H1 (cell line): Measurements from ENCODE around the gene PLA1A. TPM values are rescaled to one million over a fixed set of nuclear protein-coding genes. Genes with fewer than 3 reads are reported as not detected.

Experiments
- CTCF ChIA-PET: fragments of 300-600 bp; sonication (Branson Sonifier 250); formaldehyde crosslinking; loops from one replicate; lab custom pipeline; 2021; ENCODE audit not compliant: partially characterized antibody; lab: Charles Lee
- POLR2A ChIA-PET: fragments of 300-600 bp; sonication (Branson Sonifier 250); formaldehyde crosslinking; loops from one replicate; lab custom pipeline; 2021; ENCODE audit warnings: inconsistent platforms; ENCODE audit not compliant: partially characterized antibody; lab: Charles Lee
- DNase-seq, 2 experiments: peaks; one replicate each; pipeline versions ENCODE4 v3.0.0 to v3.0.0-alpha.2; 2010 to 2022; ENCODE audit warnings: low spot score in 2 of 2, low read depth in 1 of 2, mixed read lengths in 1 of 2
- FAIRE-seq: peaks from 2 replicates; lab custom pipeline; 2011; peaks lifted over from hg19 to GRCh38; lab: Jason Lieb, UNC
- H2AFZ ChIP-seq: 2 replicates; pipeline ENCODE4 v1.8.1; 2012; ENCODE audit warnings: low read length, inconsistent platforms
- H2AK5ac ChIP-seq: 2 replicates; pipeline ENCODE4 v1.6.1; 2013; ENCODE audit warnings: low read depth, low read length
- H2BK120ac ChIP-seq: replicated peaks from 2 replicates; pipeline ENCODE3; 2013; ENCODE audit warnings: low read depth, low read length, inconsistent platforms
- H2BK12ac ChIP-seq: 2 replicates; pipeline ENCODE4 v1.6.1; 2013; ENCODE audit warnings: low read depth, low read length
- H2BK15ac ChIP-seq: 2 replicates; pipeline ENCODE4 v1.6.1; 2013; ENCODE audit warnings: low read length
- H2BK20ac ChIP-seq: 2 replicates; pipeline ENCODE4 v1.6.1; 2013; ENCODE audit warnings: low read length
- H2BK5ac ChIP-seq: 2 replicates; pipeline ENCODE4 v1.6.1; 2013; ENCODE audit warnings: low read depth, low read length
- H3K14ac ChIP-seq: 2 replicates; pipeline ENCODE4 v1.6.1; 2013; ENCODE audit warnings: inconsistent platforms; ENCODE audit not compliant: insufficient read length
- H3K18ac ChIP-seq: 2 replicates; pipeline ENCODE4 v1.6.1; 2013; ENCODE audit warnings: low read length; ENCODE audit errors: extremely low read depth
- H3K23ac ChIP-seq: 2 replicates; pipeline ENCODE4 v1.6.1; 2013; ENCODE audit warnings: inconsistent platforms; ENCODE audit not compliant: insufficient read length
- H3K23me2 ChIP-seq: 2 replicates; pipeline ENCODE4 v1.6.1; 2013; ENCODE audit warnings: low read depth, low read length
- H3K27ac ChIP-seq: 2 replicates; pipeline ENCODE4 v1.6.1; 2011; ENCODE audit warnings: low read depth, low read length, inconsistent platforms
- H3K27me3 ChIP-seq, 4 experiments: replicated peaks in 1 of 4; 1 replicate in 1 of 4; 2 replicates in 3 of 4; pipeline versions ENCODE4 v1.6.1 to v1.8.1; 2011 to 2013; ENCODE audit warnings: low read length in 3 of 4, mild to moderate bottlenecking in 3 of 4, inconsistent platforms in 2 of 4, mixed read lengths in 2 of 4, moderate library complexity in 1 of 4; ENCODE audit not compliant: control insufficient read depth in 3 of 4, insufficient read depth in 3 of 4; ENCODE audit errors: extremely low read depth in 1 of 4
- H3K36me3 ChIP-seq, 4 experiments: 2 replicates each; pipeline versions ENCODE4 v1.6.1 to v1.8.1; 2011 to 2013; ENCODE audit warnings: mild to moderate bottlenecking in 4 of 4, low read length in 3 of 4, moderate library complexity in 2 of 4, control low read depth in 1 of 4, inconsistent platforms in 1 of 4; ENCODE audit not compliant: insufficient read depth in 4 of 4, control insufficient read depth in 2 of 4
- H3K4ac ChIP-seq: replicated peaks from 2 replicates; pipeline ENCODE3; 2013; ENCODE audit warnings: low read length, low read depth, mixed read lengths, inconsistent platforms; ENCODE audit not compliant: insufficient read length
- H3K4me1 ChIP-seq, 4 experiments: replicated peaks in 1 of 4; 1 replicate in 1 of 4; 2 replicates in 3 of 4; pipeline versions ENCODE4 v1.6.1 to v1.8.1; 2011 to 2013; ENCODE audit warnings: low read length in 3 of 4, inconsistent platforms in 2 of 4, mixed read lengths in 1 of 4; ENCODE audit not compliant: insufficient read depth in 4 of 4, control insufficient read depth in 3 of 4
- H3K4me2 ChIP-seq, 2 experiments: 2 replicates each; pipeline versions ENCODE4 v1.6.1 to v1.8.1; 2011 to 2013; ENCODE audit warnings: low read depth in 2 of 2, low read length in 2 of 2, control low read depth in 1 of 2, inconsistent platforms in 1 of 2, mild to moderate bottlenecking in 1 of 2; ENCODE audit not compliant: insufficient read depth in 1 of 2
- H3K4me3 ChIP-seq, 4 experiments: fragments of 200-600, 300-600 bp in 1 of 4; sonication (generic), shearing (Covaris generic), sonication (Bioruptor Twin) in 1 of 4; 2 replicates each; pipeline versions ENCODE4 v1.5.1 to v1.8.1; 2011 to 2016; ENCODE audit warnings: low read length in 4 of 4, low read depth in 3 of 4, control low read depth in 2 of 4, inconsistent platforms in 2 of 4, mild to moderate bottlenecking in 2 of 4, mixed read lengths in 1 of 4, moderate library complexity in 1 of 4; ENCODE audit not compliant: insufficient read depth in 2 of 4; ENCODE audit errors: extremely low read depth in 1 of 4
- H3K56ac ChIP-seq: replicated peaks from 2 replicates; pipeline ENCODE3; 2013; ENCODE audit warnings: low read depth, mild to moderate bottlenecking, mixed read lengths, low read length, inconsistent platforms; ENCODE audit not compliant: insufficient read length
- H3K79me1 ChIP-seq: 2 replicates; pipeline ENCODE4 v1.6.1; 2013; ENCODE audit warnings: low read depth, low read length, control low read depth
- H3K79me2 ChIP-seq, 2 experiments: 2 replicates each; pipeline versions ENCODE4 v1.6.1 to v1.8.1; 2012 to 2013; ENCODE audit warnings: low read length in 2 of 2, mild to moderate bottlenecking in 2 of 2, inconsistent platforms in 1 of 2; ENCODE audit not compliant: insufficient read depth in 2 of 2, control insufficient read depth in 1 of 2
- H3K9ac ChIP-seq, 4 experiments: replicated peaks in 1 of 4; 1 replicate in 1 of 4; 2 replicates in 3 of 4; pipeline versions ENCODE4 v1.6.1 to v1.8.1; 2011 to 2013; ENCODE audit warnings: low read depth in 3 of 4, low read length in 3 of 4, control low read depth in 2 of 4, mild to moderate bottlenecking in 2 of 4, moderate library complexity in 2 of 4, inconsistent platforms in 1 of 4; ENCODE audit errors: extremely low read depth in 1 of 4
- H3K9me3 ChIP-seq, 2 experiments: 2 replicates each; pipeline versions ENCODE4 v1.6.1 to v1.8.1; 2012 to 2013; ENCODE audit warnings: mild to moderate bottlenecking in 2 of 2, moderate library complexity in 2 of 2, control low read depth in 1 of 2, inconsistent platforms in 1 of 2, low read depth in 1 of 2, low read length in 1 of 2, mixed read lengths in 1 of 2; ENCODE audit not compliant: insufficient read depth in 2 of 2
- H4K20me1 ChIP-seq, 2 experiments: replicated peaks in 1 of 2; 2 replicates each; pipeline versions ENCODE3 to v1.8.1; 2011 to 2013; ENCODE audit warnings: inconsistent platforms in 2 of 2, low read length in 2 of 2, mild to moderate bottlenecking in 1 of 2; ENCODE audit not compliant: insufficient read depth in 2 of 2, control insufficient read depth in 1 of 2
- H4K5ac ChIP-seq: 2 replicates; pipeline ENCODE4 v1.6.1; 2013; ENCODE audit warnings: low read length, low read depth, mixed read lengths, inconsistent platforms; ENCODE audit not compliant: insufficient read length
- H4K8ac ChIP-seq: 2 replicates; pipeline ENCODE4 v1.8.0; 2013; ENCODE audit warnings: mild to moderate bottlenecking, moderate library complexity, low read length, inconsistent platforms; ENCODE audit not compliant: insufficient read depth; ENCODE audit errors: extremely low read depth
- H4K91ac ChIP-seq: replicated peaks from 2 replicates; pipeline ENCODE3; 2013; ENCODE audit warnings: low read length, mixed read lengths, inconsistent platforms; ENCODE audit not compliant: insufficient read length
- ASH2L ChIP-seq: fragments of 200-600, 300-600 bp; sonication (generic); IDR thresholded peaks from one replicate; pipeline ENCODE4 v1.7.1; 2017; ENCODE audit warnings: low read length
- CBX5 ChIP-seq: fragments of 300-800, 300-1000 bp; sonication (generic); IDR thresholded peaks from 2 replicates; pipeline ENCODE4 v1.7.1; 2016; ENCODE audit warnings: antibody characterized with exemption, low read length, low read depth
- NANOG ChIP-seq: IDR thresholded peaks from 2 replicates; pipeline ENCODE4 v1.6.1; 2011; ENCODE audit warnings: low read length, low read depth, mild to moderate bottlenecking, inconsistent platforms; ENCODE audit not compliant: insufficient read depth, poor library complexity, severe bottlenecking
- POLR2A ChIP-seq, 2 experiments: IDR thresholded peaks; 1 replicate in 1 of 2; 2 replicates in 1 of 2; pipeline ENCODE4 v1.6.1; 2011; ENCODE audit warnings: low read depth in 2 of 2, low read length in 2 of 2, mild to moderate bottlenecking in 2 of 2; ENCODE audit errors: control extremely low read depth in 1 of 2
- TBP ChIP-seq: IDR thresholded peaks from 2 replicates; pipeline ENCODE4 v1.6.1; 2011; ENCODE audit warnings: low read depth, low read length, improper control_type of control experiment
- TEAD4 ChIP-seq: IDR thresholded peaks from 2 replicates; pipeline ENCODE4 v1.6.1; 2012; ENCODE audit warnings: low read depth, low read length, inconsistent platforms, mixed read lengths
- USF2 ChIP-seq: IDR thresholded peaks from 2 replicates; pipeline ENCODE4 v1.6.1; 2011; ENCODE audit warnings: low read length, improper control_type of control experiment
- WGBS, 2 experiments: shearing (Covaris generic) in 1 of 2; methylation state at CpG; one replicate each; pipeline versions ENCODE4 v1.1.6 to v1.1.7; 2013 to 2015; ENCODE audit warnings: low lambda C conversion rate in 2 of 2, mixed read lengths in 2 of 2, inconsistent platforms in 1 of 2, low coverage in 1 of 2, missing lambda C conversion rate in 1 of 2; ENCODE audit not compliant: insufficient replicate concordance in 2 of 2, insufficient coverage in 1 of 2, insufficient read length in 1 of 2; ENCODE audit errors: extremely low coverage in 1 of 2, missing lambda C conversion rate in 1 of 2; 5-methylcytosine and 5-hydroxymethylcytosine counted together
- polyA plus RNA-seq, 7 experiments: library from polyadenylated mRNA; depleted of rRNA in 3 of 7; stranded (reverse) in 5 of 7; unstranded in 2 of 7; fragments of >200 nt in 5 of 7; fragments of 200-250 nt in 2 of 7; gene quantifications; 1 replicate in 5 of 7; 2 replicates in 1 of 7; 4 replicates in 1 of 7; pipeline versions ENCODE4 v1.2.1 to v1.2.3, GENCODE V29; 2011 to 2013; ENCODE audit warnings: missing spikeins in 2 of 7, mixed read lengths in 2 of 7
- total RNA-seq: library from RNA; stranded (reverse); fragmentation: NEBNext Ultra II Directional; extraction: Animal tissue kit (Norgen Biotek cat#: 25700); gene quantifications from 2 replicates; pipeline ENCODE4 v1.2.1, GENCODE V29; 2021

PLA1A gene
- total and polyA plus RNA-seq, 2 of the 8 experiments (the other 6 are each of a cell fraction or from before 2014, with no cell fraction given) = not detected

GRCh38 chr3:119580067-119580760 is 17.5 kb upstream of the PLA1A start:
- Histone ChIP-seq H2BK20ac (peak overlapping the region; percentile 86; the same call in 1 of the 2 replicates), H3K79me2 (no peaks in the 10 kb centered on the region), H2BK15ac (0 out of 2 replicates have a peak overlapping the region, but pooled peaks have one; percentile 81), H3K23me2 (peaks cover 9% of the 10 kb centered on the region), H4K20me1 (no peaks in the 10 kb centered on the region), H3K23ac (no peak overlapping the region), H2AFZ (peak overlapping the region; percentile 93), H4K8ac (no peak overlapping the region; the same call in 1 of the 2 replicates), H3K18ac (peak overlapping the region; percentile 97), H4K91ac (no peak overlapping the region), H3K79me1 (no peaks in the 10 kb centered on the region), H3K9ac (peak overlapping the region in 3 of 4 experiments; percentile 69 to 83 (median 78); a peak in 6 of 7 replicates), H2BK5ac (no peak overlapping the region), H3K4me2 (peak overlapping the region; percentile 95 to 98), H3K4me3 (peak overlapping the region; percentile 61 to 83 (median 70)), H3K4me1 (peaks cover 0 to 4% (median 4%) of the 10 kb centered on the region in 4 experiments; a peak in 4 of 7 replicates), H3K27ac (no peak overlapping the region), H2BK120ac (no peak overlapping the region), H3K4ac (no peak overlapping the region), H2AK5ac (0 out of 2 replicates have a peak overlapping the region, but pooled peaks have one; percentile 13), H3K9me3 (no peaks in the 10 kb centered on the region), H2BK12ac (peak overlapping the region; percentile 29), H3K36me3 (no peaks in the 10 kb centered on the region), H3K27me3 (peaks cover 0 to 11% (median 8%) of the 10 kb centered on the region in 4 experiments; a peak in 4 of 7 replicates), H3K14ac (no peak overlapping the region), H4K5ac (no peak overlapping the region), H3K56ac (no peak overlapping the region)
- ChIA-PET CTCF (interaction anchor here (0.7 to 1.5 kb wide), 5 partner anchors 16 to 162 kb away, joined by 3 to 4 read pairs (median 4); no protein-coding TSS in a partner anchor), POLR2A (interaction anchor here (0.6 to 2.4 kb wide), 10 partner anchors 9 to 226 kb away, joined by 3 to 10 read pairs (median 4); partner anchors contain the start of genes CD80, TIMMDC1 and TMEM39A)
- DNase-seq = peak in 1 of 2 experiments; percentile 54
- FAIRE-seq = peak; percentile 19
- 20% methylated on average over 16 of the region's 16 CpGs; no CpG with 5 or more reads in 1 of the 2 experiments for WGBS, 2 experiments
- peak; percentile 51 for TF ChIP-seq TEAD4
- peak; percentile 14 for TF ChIP-seq ASH2L
- TF ChIP-seq CBX5 = no peak
- TF ChIP-seq POLR2A (IDR thresholded peaks at IDR 0.05; ENCODE audit: control extremely low read depth in 1 of 2, low read depth in 2 of 2, low read length in 2 of 2) = peak in 1 of 2 experiments; percentile 33; a peak in 1 of 3 replicates
- TF ChIP-seq NANOG = no peak
- TF ChIP-seq TBP = peak; percentile 27; the same call in 1 of the 2 replicates
- TF ChIP-seq USF2 = no peak
